Memory B cell (primary cell): Measurements from ENCODE around the gene XCR1.

Experiments
- ATAC-seq: fragments of 150-1000 bp; cut with Tn5 transposase; 2 replicates; pipeline ENCODE4 v1.10.0; 2021; ENCODE audit warnings: low read depth, mild to moderate bottlenecking, moderate library complexity
- DNase-seq, 2 donors: peaks; one replicate each; pipeline ENCODE4 v3.0.0; 2022; ENCODE audit warnings: low spot score in 2 of 2
- H3K27ac Mint-ChIP-seq: one replicate; pipeline ENCODE4 v1.8.0; 2022; ENCODE audit warnings: mild to moderate bottlenecking, moderate library complexity, mixed read lengths
- H3K27me3 Mint-ChIP-seq: one replicate; pipeline ENCODE4 v1.8.0; 2022; ENCODE audit warnings: mixed read lengths
- H3K36me3 Mint-ChIP-seq: one replicate; pipeline ENCODE4 v1.8.0; 2022; ENCODE audit warnings: mild to moderate bottlenecking, mixed read lengths
- H3K4me1 Mint-ChIP-seq: one replicate; pipeline ENCODE4 v1.8.0; 2022; ENCODE audit warnings: mixed read lengths
- H3K4me3 Mint-ChIP-seq: one replicate; pipeline ENCODE4 v1.8.0; 2022; ENCODE audit warnings: mild to moderate bottlenecking, moderate library complexity, mixed read lengths
- H3K9me3 Mint-ChIP-seq: one replicate; pipeline ENCODE4 v1.8.0; 2022; ENCODE audit warnings: mixed read lengths

The XCR1 gene

GRCh38 chr3:45976191-45977091 lies 50.8 kb downstream of the XCR1 start:
- Mint-ChIP-seq H3K9me3 (no peaks in the 10 kb centered on the region), H3K4me1 (peaks cover 12% of the 10 kb centered on the region), H3K36me3 (peaks cover 29% of the 10 kb centered on the region), H3K27me3 (no peaks in the 10 kb centered on the region), H3K27ac (no peak overlapping the region), H3K4me3 (no peak overlapping the region)
- DNase-seq (no peak), ATAC-seq (no peak)

GRCh38 chr3:45975686-45976085 lies 51.6 kb downstream of the XCR1 start:
- ATAC-seq, result no peak
- Mint-ChIP-seq H3K27ac (peak overlapping the region; percentile 38), H3K27me3 (no peaks in the 10 kb centered on the region), H3K36me3 (peaks cover 25% of the 10 kb centered on the region), H3K9me3 (no peaks in the 10 kb centered on the region), H3K4me1 (peaks cover 12% of the 10 kb centered on the region), H3K4me3 (no peak overlapping the region)
- no peak for DNase-seq

- H3K27me3 Mint-ChIP-seq, result no peaks in the 10 kb centered on the region
- ATAC-seq (no peak), DNase-seq (no peak)
- peaks cover 27% of the 10 kb centered on the region for H3K36me3 Mint-ChIP-seq
- peaks cover 12% of the 10 kb centered on the region for H3K4me1 Mint-ChIP-seq
- no peak overlapping the region for H3K4me3 Mint-ChIP-seq
- no peaks in the 10 kb centered on the region for H3K9me3 Mint-ChIP-seq
- no peak overlapping the region for H3K27ac Mint-ChIP-seq
Measured at GRCh38 chr3:45974686-45975085, 52.6 kb downstream of the XCR1 start.

GRCh38 chr3:45972534-45973402 lies 54.5 kb downstream of the XCR1 start:
- Mint-ChIP-seq H3K4me3 (no peak overlapping the region), H3K27me3 (no peaks in the 10 kb centered on the region), H3K27ac (peak overlapping the region; percentile 63), H3K9me3 (no peaks in the 10 kb centered on the region), H3K4me1 (peaks cover 6% of the 10 kb centered on the region), H3K36me3 (peaks cover 28% of the 10 kb centered on the region)
- ATAC-seq (peak; percentile 50), DNase-seq (no peak)

- DNase-seq, result no peak
- H3K9me3 Mint-ChIP-seq, result no peaks in the 10 kb centered on the region
- no peaks in the 10 kb centered on the region for H3K27me3 Mint-ChIP-seq
- peaks cover 6% of the 10 kb centered on the region for H3K4me1 Mint-ChIP-seq
- peaks cover 26% of the 10 kb centered on the region for H3K36me3 Mint-ChIP-seq
- ATAC-seq, result no peak
- H3K4me3 Mint-ChIP-seq, result no peak overlapping the region
- H3K27ac Mint-ChIP-seq, result no peak overlapping the region
Measured at GRCh38 chr3:45969953-45970352, 57.3 kb downstream of the XCR1 start.

GRCh38 chr3:45969116-45969515 lies 58.2 kb downstream of the XCR1 start:
- H3K4me3 Mint-ChIP-seq, result no peak overlapping the region
- DNase-seq (no peak), ATAC-seq (no peak)
- peaks cover 6% of the 10 kb centered on the region for H3K4me1 Mint-ChIP-seq
- no peak overlapping the region for H3K27ac Mint-ChIP-seq
- H3K27me3 Mint-ChIP-seq, result no peaks in the 10 kb centered on the region
- peaks cover 26% of the 10 kb centered on the region for H3K36me3 Mint-ChIP-seq
- H3K9me3 Mint-ChIP-seq, result no peaks in the 10 kb centered on the region

- Mint-ChIP-seq H3K4me1 (peaks cover 6% of the 10 kb centered on the region), H3K4me3 (no peak overlapping the region), H3K36me3 (peaks cover 26% of the 10 kb centered on the region), H3K27ac (no peak overlapping the region), H3K27me3 (no peaks in the 10 kb centered on the region), H3K9me3 (no peaks in the 10 kb centered on the region)
- no peak for DNase-seq
- no peak for ATAC-seq
Measured at GRCh38 chr3:45968706-45969105, 58.6 kb downstream of the XCR1 start.

GRCh38 chr3:45968149-45968548 lies 59.1 kb downstream of the XCR1 start:
- no peaks in the 10 kb centered on the region for H3K9me3 Mint-ChIP-seq
- no peaks in the 10 kb centered on the region for H3K27me3 Mint-ChIP-seq
- peak overlapping the region; percentile 16 for H3K27ac Mint-ChIP-seq
- H3K4me1 Mint-ChIP-seq, result peaks cover 6% of the 10 kb centered on the region
- DNase-seq (no peak), ATAC-seq (no peak)
- H3K36me3 Mint-ChIP-seq, result peaks cover 25% of the 10 kb centered on the region
- H3K4me3 Mint-ChIP-seq, result no peak overlapping the region

GRCh38 chr3:45967724-45968123 lies 59.6 kb downstream of the XCR1 start:
- H3K4me3 Mint-ChIP-seq, result no peak overlapping the region
- peak overlapping the region; percentile 16 for H3K27ac Mint-ChIP-seq
- DNase-seq (no peak), ATAC-seq (no peak)
- H3K9me3 Mint-ChIP-seq, result no peaks in the 10 kb centered on the region
- H3K4me1 Mint-ChIP-seq, result peaks cover 5% of the 10 kb centered on the region
- peaks cover 29% of the 10 kb centered on the region for H3K36me3 Mint-ChIP-seq
- no peaks in the 10 kb centered on the region for H3K27me3 Mint-ChIP-seq
